ENCODE measurements around the gene KLHL22.
"Not testable (repeated sequence)": the region's sequence is repeated elsewhere in the genome, so short reads cannot be mapped to it uniquely, and the experiment has no call there.

Gene KLHL22

DNA sequence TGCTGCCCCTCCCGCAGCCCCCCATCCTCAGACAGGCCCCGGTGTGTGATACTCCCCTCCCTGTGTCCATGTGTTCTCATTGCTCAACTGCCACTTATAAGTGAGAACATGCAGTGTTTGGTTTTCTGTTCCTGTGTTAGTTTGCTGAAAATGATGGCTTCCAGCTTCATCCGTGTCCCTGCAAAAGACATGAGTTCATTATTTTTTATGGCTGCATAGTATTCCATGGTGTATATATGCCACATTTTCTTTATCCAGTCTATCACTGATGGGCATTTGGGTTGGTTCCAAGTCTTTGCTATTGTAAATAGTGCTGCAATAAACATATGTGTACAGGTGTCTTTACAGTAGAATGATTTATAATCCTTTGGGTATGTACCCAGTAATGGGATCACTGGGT is 80.4 kb downstream of the KLHL22 start:
- not testable (repeated sequence) for DNase-seq

DNA sequence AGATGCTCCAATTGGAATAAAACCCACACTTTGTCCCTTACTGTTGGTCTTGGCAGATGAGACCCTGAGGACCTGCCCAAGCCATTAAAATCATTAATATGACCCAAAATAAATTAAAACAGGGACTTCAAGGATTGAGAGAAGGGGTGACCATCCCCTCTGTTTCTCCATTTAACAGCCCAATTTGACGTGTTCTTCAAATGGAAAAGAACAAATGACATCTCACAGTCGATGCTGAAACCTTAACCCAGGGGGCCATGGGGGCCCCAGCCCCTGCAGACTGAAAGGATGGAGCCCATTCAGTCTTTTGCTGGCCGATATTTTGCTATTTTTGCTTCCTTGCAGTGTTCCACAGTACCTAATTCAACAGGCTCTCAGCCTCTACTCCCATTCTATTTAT is 81.1 kb downstream of the KLHL22 start:
- no peak for DNase-seq

DNA sequence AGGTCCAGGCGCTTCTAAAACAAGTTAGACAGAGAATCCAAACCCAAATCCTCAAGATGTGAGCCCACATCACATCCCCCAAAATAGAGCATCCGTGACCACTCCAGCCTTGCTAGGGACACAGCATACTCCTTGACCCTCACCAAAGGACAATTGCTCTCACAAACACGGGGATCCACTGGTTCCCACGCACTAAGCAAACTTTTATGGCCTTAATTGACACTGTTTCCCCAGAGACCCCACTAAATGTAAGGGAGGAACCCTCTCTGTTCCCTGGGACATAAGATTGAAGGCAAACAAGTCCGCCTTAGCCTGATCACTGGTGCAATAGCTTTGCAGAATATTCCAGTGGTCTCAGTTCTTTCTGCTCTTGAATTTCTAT is 81.5 kb downstream of the KLHL22 start:
- no peak for DNase-seq

DNA sequence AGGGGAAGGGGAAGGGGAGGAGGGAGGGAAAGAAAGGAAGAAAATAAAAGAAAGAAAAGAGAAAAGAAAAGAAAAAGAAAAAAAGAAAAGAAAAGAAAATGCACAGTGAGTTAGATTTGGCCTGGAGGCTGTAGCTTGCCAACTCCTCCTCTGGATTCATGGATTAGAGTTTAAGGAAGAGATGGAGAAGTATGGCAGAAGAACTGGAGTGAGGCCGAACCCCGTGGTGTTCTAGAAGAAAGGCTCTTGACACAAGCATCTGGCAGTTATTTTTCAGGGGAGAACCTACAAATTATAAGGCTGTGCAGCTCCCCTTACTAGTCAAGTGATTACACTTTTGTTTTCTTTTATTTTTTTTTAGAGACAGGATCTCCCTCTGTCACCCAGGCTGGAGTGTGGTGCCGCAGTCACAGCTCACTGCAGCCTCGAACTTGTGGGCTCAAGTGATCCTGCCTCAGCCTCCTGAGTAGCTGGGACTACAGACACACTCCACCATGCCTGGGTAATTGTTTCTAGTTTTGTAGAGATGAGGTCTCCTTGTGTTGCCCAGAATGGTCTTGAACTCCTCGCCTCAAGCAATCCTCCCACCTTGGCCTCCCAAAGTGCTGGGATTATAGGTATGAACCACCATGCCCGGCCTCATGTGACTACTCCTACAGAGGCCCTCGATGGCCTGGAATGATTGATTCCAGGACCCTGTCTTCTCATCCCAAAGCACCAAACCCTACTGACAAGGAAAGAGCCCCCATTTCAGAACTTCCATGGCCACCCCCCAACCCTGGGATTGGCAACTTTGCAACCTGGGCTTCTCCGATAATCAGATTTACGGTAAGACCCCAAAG is 82.2 kb downstream of the KLHL22 start:
- no peak for DNase-seq

DNA sequence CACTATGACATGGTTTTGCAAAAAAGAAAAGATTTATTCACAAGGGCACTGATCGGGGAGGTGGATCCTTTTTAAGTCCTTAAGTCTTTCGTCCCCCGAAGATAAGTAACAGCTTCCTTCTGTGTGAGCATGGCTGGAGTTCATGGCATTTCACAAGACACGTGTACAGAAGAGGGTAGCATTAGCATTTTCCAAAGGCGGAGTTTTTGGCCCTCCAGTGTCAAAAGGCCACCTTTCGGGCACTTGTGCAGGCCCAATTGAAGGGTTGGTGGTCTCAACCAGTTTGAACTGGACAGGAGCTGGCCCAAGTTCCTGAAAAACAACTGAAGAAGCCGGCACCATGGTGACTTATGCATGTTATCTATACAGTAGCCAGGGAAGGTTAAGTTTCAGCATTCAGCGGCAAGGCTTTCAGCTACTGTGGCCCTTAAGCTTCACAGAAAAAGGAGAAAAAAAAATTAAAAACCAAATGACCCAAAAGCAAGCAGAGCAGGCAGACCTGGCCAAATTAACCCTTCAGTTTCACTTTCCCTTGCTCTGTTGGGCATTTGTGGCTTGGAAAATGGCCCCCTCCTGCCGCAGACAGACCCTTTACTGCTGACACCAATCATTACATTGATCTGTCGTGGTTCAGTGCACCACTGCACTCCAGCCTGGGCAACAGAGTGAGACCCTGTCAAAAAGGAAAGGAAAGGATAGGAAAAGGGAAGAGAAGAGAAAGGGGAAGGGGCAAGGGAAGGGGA is 83.0 kb downstream of the KLHL22 start:
- no peak for DNase-seq

DNA sequence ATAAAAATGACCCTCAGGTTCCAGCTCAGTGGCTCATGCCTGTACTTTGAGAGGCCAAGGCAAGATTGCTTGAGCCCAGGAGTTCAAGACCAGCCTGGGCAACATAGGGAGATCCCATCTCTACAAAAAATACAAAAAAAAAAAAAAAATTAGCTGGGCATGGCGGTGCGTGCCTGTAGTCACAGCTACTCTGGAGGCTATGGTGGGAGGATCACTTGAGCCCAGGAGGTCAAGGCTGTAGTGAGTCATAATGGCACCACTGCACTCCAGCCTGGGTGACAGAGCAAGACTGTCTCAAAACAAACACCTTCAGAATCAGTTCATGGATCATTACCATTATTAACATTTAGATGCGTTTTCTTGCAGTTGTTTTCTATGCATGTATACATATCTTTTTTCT is 86.2 kb downstream of the KLHL22 start:
- DNase-seq, result not testable (repeated sequence)

DNA sequence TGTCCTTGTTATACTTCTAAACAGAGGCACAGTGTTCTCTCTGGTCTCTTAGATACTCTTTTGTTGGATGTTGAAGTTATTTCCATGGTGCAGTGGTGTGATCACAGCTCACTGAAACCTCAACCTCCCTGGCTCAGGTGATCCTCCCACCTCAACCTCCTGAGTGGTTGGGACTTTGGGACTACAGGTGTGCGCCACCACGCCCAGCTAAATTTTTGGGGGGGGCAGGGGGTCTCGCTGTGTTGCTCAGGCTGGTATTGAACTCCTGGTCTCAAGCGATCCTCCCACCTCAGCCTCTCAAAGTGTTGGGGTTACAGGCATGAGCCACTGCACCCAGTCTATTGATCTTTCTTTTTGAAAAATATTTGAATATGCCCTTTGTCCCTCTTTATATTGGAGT is 86.7 kb downstream of the KLHL22 start:
- no peak for DNase-seq

DNA sequence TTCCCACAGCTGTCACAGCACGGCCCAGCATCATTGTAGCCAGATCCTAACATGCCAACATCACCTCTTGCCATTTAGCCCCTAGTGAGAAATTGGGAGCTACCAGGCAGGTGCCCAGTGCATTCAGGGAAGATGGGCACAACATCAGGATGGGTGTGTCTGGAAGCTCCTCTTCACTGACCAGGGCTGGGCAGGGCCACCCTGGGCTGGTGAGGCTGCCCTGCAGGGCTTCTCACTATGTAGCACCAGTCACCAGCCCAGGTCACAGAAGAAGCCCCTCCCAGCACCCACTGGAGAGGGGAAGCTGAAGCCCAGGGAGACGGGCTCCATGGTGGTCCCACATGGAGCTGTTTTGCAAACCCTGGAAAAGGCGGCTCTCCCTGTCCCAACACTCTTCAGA is 87.8 kb downstream of the KLHL22 start:
- no peak for DNase-seq

DNA sequence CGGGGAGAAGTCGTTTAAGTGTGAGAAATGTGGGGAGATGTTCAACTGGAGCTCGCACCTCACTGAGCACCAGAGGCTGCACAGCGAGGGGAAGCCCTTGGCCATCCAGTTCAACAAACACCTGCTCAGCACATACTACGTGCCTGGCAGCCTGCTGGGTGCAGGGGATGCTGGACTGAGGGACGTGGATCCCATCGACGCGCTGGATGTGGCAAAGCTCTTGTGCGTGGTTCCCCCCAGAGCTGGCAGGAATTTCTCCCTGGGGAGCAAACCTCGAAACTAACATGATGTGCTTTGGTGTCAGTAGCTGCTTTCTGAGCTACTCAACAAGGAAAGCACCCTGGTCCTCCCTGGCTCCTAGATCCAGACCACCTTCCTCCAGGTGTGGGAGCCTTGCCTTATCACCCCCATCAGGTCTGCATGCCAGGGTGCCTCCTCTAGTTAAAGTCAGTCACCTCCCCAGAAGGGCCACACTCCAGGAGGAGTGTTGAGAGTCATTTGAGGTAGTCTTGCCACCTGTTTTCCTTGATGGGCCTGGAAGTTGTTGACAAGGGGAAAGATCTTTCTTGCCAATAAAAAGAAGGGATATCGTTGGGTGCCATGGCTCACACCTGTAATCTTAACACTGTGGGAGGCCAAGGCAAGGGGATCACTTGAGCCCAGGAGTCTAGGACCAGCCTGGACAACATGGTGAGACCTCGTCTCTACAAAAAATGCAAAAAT is 88.7 kb downstream of the KLHL22 start:
- no peak for DNase-seq

DNA sequence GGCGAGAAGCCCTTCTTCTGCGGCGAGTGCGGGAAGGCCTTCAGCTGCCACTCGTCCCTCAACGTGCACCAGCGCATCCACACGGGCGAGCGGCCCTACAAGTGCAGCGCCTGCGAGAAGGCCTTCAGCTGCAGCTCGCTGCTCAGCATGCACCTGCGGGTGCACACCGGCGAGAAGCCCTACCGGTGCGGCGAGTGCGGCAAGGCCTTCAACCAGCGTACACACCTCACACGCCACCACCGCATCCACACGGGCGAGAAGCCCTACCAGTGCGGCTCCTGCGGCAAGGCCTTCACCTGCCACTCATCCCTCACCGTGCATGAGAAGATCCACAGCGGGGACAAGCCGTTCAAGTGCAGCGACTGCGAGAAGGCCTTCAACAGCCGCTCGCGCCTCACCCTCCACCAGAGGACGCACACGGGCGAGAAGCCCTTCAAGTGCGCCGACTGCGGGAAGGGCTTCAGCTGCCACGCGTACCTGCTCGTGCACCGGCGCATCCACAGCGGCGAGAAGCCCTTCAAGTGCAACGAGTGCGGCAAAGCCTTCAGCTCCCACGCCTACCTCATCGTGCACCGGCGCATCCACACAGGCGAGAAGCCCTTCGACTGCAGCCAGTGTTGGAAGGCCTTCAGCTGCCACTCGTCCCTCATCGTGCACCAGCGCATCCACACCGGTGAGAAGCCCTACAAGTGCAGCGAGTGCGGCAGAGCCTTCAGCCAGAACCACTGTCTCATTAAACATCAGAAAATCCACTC is 89.5 kb downstream of the KLHL22 start:
- DNase-seq, result no peak

DNA sequence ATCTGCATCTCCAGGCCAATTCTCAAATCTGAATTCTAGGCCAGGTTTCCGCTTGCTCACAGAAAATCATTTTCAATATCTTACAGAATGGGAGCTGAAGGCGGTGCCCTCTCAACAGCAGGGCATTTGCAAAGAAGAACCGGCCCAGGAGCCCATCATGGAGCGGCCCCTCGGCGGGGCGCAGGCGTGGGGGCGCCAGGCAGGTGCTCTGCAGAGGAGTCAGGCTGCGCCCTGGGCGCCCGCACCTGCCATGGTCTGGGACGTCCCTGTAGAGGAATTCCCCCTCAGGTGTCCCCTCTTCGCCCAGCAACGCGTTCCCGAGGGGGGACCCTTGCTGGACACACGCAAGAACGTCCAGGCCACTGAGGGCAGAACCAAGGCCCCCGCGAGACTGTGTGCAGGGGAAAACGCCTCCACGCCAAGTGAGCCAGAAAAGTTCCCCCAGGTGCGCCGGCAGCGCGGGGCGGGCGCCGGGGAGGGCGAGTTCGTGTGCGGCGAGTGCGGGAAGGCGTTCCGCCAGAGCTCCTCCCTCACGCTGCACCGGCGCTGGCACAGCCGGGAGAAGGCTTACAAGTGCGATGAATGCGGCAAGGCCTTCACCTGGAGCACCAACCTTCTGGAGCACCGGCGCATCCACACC is 90.2 kb downstream of the KLHL22 start:
- DNase-seq, result no peak

DNA sequence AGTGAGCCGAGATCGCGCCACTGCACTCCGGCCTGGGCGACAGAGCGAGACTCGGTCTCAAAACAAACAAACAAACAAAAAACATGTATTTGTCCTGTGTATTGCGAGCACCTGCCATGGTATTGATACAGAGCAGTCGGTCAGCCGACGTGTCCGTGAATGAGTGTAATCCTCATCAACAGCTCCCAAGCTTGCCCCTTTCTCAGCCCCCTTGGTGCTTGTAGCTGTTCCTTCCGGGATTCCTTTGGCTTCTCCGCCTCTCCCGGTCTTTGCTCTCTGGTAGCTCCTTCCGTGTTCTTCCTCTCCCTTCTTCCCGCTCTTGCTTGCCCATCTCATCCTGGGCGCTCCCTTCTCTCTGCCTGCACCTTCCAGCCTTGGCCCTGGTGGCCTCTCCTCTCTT is 90.7 kb downstream of the KLHL22 start:
- DNase-seq, result no peak

DNA sequence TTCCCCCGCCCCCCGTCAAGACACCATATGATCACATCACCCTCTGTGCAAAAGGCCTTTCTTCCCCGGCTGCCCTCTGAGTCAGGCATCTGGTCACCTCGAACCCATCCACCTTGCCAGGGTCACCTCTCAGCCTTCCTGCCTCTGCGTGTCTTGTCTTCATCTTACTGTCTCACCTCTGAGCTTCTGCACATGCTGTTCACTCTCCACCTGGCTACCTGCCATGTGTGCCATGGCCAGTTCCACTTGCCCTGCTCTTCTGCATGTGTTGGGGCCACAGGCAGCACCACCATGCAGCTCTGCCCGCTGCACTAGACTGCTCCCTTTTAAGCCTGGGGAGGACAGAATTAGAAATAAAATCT is 91.8 kb downstream of the KLHL22 start:
- DNase-seq, result no peak

DNA sequence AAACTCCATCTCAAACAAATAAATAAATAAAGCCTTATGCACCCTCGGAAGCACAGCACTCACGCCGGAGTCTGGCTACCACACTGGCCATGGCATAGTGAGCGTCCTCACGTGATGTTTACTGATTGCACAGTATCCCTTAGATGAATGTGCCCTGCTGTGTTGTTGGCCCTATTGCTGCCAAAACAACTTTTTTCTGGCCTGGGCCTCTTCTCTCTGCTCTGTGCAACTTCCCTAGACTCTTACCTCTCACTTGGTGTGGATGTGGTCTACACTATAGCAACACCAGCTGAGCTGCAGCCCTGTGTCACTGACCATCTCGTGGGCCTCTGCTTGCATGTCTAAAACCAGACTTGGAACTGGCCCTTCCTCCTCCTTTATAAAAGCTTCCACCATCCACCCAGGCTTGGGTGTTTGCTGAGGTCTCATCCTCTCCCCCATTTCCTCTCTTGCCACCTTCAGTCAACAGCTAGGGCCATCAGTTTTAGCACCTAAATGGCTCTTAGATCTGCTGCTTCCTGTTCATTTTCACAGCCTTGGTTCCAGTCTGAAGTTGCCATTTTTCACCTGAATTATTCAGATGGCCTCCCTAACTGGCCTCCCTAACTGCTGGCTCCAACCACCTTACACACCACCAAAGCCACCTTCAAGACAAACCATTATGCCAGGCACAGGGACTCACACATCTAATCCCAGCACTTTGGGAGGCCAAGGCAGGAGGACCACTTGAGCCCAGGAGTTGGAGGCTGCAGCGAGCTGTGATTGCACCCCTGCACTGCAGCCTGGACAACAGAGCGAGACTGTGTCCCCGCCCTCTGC is 92.4 kb downstream of the KLHL22 start:
- no peak for DNase-seq

DNA sequence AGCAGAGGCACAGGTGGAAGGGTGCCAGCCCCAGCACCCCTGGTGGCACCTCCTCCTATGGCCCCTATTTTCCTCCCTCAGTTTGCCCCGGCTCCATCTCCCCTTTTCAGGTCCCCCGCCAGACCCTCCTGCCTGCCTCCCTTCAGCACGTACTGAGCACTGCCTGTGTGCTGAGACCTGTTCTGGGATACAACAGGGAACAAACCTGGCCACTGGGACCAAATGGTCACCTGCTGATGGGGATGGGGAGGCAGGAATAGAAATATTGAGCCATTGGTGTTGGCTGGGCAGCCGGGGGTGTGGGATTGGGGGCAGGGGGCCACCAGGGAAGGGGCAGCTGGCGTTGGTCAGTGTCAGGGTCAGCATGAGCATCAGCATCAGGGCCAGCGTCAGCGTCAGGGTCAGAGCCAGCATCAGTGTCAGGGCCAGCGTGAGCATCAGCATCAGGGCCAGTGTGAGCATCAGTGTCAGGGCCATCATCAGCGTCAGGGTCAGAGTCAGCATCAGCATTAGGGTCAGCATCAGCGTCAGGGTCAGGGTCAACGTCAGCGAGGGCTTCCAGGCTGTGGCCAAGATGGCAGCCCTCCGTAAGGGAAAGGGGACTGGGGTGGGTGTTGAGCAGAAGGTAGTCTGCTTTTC is 94.1 kb downstream of the KLHL22 start:
- no peak for DNase-seq

DNA sequence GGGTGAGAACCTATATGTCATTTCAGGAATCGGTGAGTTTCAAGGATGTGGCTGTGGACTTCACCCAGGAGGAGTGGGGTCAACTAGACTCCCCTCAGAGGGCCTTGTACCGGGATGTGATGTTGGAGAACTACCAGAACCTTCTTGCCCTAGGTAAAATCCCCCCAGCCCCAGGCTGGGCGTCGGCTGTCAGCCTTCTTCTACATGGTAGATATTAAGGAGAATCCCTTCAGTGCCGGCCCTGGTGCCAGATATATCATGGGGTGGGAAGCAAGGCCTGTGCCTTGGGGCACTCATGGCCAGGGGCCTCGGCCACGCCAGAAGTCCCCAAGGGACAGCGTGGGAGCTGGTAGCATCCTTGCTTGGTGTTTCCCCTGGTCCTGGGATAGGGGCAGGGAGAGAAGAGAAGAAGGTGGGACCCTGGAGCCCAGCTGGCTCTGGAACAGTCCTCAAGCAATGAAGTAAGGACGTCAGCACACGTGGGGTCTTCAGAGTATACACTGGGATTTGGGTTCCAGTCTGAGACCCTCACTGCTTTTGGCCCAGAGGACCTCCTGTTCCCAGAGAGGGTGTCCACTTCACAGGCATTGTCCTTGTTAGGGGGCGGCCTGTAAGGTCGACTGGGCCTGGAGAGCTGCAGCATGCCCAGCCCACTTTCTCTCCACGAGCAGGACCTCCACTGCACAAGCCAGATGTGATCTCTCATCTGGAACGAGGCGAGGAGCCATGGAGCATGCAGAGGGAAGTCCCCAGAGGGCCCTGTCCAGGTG is 94.8 kb downstream of the KLHL22 start:
- no peak for DNase-seq

DNA sequence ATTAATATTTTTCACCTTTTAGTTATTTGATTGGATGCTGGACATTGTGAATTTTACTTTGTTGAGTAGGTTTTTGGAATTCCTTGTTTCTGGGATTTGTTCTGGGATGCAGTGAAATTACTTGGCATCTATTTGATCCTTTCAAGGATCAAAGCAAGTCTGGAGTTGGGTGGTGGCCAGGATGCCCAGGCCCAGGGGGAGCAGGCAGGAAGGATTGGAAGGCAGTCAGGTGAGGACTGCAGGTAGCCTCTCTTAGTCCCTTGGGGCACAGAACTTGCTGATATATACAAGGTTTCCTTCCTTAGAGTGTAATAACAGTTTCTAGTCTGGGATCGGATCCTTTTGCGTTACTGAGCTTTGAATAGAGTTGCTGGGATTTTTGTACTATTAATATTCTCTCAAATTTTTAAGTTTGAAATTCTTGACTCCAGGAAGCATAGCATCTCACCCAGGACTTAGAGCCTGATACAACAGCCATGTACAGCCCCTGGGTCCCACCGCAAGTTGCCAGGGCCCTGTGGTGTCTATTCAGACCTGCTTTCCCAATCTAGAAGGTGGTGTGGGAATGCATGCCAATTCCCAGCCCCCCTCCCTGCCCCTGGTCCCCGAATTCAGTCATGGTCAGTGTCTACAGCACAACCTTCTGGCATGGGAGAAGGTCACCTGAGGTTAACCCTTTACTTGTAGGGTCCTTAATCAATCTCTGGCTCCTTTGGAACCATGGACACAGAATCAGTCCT is 95.6 kb downstream of the KLHL22 start:
- no peak for DNase-seq

DNA sequence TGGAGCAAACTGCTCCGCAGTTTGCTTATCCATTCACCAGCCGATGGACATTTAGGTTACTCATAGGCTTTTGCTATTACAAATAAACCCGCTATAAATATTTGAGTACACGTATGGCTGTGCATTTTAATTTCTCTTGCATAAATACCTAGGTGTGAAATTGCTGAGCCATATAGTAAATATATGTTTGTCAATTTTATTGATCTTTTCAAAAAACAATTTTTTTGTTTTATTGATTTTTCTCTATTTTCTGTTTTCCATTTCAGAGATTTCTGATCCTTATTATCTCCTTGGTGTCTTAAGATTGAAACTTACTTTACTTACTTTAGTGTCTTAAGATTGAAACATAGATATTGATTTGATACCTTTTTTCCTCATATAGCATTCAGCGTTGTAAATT is 97.2 kb downstream of the KLHL22 start:
- no peak for DNase-seq

DNA sequence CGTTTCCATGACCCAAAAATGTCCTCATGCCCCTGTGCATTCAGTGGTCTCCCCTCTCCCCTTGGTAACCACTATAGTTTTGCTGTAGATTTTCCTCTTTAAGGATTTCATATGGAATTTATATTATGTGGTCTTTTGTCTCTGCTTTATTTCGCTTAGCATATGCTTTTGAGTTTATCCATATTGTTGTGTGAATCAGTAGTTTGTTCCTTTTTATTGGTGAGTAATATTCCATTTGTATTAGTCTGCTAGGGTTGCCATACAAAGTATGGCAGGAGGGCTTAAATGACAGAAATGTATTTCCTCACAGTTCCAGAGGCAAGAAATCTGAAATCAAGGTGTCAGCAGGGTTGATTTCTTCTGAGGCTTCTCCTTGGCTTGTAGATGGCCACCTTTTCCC is 98.1 kb downstream of the KLHL22 start:
- no peak for DNase-seq

DNA sequence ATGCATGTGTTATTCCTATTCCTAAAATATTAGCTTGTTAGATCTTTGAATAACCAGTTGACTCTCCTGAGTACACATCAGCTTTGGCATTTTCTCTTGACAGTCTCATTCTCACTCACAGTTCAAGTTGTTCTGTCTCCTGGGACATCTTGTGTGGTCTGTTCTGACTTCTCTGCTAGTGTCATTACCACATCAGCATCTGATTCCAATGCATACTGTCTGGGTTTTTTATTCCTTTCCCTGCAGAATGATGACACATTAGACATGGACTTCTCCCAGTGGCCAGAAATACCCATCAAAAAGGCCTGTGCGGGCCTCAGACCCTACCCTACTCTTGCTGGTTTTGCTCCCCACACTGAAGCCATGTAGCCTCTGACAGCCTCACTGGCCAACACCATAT is 99.0 kb downstream of the KLHL22 start:
- peak; percentile 82 for DNase-seq

All from fibroblast of upper back skin (primary cell).